Measurements from ENCODE around the gene HELZ2.

- TF ChIP-seq CEBPB (IDR thresholded peaks at IDR 0.05; ENCODE audit: borderline replicate concordance in 1 of 2, low read depth in 2 of 2, low read length in 2 of 2) (no peak), MYC (IDR thresholded peaks at IDR 0.05; ENCODE audit: insufficient read depth, insufficient read length, insufficient replicate concordance, low read length, severe bottlenecking) (no peak), POLR2A (IDR thresholded peaks at IDR 0.05; ENCODE audit: low read depth, low read length) (no peak), TAF1 (IDR thresholded peaks at IDR 0.05; ENCODE audit: borderline replicate concordance, low read depth, low read length) (no peak), NFIC (IDR thresholded peaks at IDR 0.05; ENCODE audit: low read depth, low read length) (no peak), EGR1 (IDR thresholded peaks at IDR 0.05; ENCODE audit: borderline replicate concordance in 1 of 2, low read depth in 2 of 2, low read length in 2 of 2) (no peak)
Observed at GRCh38 chr20:63527184-63527583, 46.9 kb downstream of the HELZ2 start.

Measured in GM12878 (cell line).